Medulla oblongata (tissue), 1 donor: Measurements from ENCODE around the gene COG6.

Experiments used
- DNase-seq: peaks from one replicate; pipeline ENCODE4 v3.0.0-alpha.2; 2015; ENCODE audit errors: extremely low spot score

The COG6 gene

DNA sequence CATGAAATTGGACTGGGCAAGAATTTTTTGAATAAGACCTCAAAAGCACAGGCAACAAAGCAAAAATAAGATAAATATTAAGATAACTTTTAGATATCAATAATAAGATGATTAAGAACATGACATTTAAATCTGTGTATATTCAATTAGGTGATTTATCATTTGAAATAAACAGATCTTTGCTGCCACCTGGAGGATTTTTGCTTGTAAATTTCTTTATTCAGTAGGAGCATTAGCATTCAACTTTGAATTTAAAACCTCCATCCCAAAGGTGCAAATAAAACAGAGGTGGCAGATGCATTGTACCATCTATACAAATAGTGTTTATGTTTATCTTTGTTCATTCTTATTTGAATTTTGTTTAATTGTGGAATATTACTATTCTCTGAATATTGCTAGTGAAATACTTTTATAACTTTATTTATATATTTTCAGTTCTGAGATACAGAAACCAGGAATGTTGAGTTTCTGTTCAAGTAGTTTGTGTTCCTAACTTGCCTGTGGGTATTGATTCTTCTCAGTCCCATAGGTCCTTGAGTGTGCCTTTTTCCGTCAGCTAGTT is 20.9 kb downstream of the COG6 start:
- DNase-seq: peak; percentile 65

DNA sequence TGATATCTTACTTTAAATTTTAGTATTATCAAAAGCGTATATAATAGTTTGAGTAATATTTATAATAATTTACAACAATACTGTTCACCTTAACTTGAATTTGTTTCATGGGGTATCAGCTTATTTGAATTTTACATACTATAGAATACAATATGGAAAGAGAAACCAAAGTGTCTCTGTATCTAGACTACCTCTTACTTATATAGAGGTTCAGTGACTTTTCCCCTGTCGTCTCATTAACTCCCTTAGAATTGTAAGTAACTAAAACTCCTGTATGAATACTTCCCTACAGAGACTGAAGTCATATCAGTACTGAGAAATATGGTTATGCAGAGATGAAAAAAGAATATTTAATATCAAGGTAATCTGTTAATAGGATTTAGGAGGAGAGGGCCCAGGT is 26.8 kb downstream of the COG6 start:
- DNase-seq: no peak

DNA sequence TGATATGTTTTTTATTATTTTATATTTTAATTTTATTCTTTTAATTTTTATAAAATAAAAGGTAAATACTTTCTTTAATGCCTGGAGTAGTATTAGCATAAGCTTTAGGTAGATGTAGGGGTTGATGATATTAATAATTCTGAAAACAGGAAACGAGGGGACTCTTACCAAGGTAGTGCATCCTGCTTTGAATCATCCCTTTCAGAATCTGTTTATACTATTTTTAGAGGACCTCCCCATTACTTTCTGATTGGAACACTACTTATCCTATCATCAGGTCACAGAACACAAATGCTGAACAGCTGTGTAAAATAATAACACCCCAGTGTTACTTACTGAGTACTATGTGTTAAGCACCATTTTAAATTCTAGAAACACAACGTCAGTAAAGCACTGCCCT is 27.3 kb downstream of the COG6 start:
- no peak for DNase-seq

DNA sequence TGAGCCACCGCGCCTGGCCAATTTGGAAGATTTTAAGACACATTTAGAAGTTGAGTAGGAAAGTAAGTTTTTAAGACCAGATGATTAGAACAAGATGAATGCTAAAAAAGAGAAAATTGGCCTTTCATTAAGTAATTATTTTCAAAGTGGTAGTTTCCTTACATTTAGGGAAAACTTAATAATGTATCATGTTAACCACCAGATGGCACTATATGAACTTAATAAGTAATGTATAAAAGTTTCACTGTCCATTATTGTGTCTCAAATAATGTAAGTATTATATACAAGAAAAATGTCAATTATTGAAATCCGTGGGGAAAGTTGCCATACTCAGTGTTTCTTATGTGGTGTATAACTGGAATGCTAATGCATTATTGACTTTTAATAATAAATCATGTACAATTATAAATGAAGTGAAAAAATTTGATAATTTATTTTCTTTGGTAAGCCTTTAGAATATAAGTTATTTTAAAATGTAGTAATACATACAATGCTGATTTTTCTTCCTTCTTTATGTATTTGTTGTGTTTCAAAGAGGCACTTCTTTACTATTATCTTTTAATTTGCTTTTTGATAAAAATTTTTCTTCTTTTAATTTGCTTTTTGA is 29.2 kb downstream of the COG6 start:
- peak; percentile 53 for DNase-seq

DNA sequence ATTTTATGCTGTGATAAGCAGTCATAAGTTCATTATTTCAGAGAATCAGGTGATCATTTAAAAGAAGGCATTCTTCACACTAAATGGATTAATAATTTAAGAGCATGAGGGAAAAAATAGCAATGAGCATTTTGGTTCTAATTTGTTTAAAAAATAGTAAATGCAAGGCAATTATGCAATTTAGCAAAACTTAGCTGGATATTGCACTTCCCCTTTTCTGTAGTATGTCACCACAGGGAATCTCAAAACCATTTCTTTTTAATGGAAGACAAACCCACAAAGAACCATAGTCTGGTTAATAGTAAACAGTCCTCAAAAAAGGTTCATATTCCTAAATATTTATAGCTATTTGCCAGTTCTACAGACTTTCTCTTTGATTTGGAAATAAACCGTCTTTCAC is 30.2 kb downstream of the COG6 start:
- no peak for DNase-seq

DNA sequence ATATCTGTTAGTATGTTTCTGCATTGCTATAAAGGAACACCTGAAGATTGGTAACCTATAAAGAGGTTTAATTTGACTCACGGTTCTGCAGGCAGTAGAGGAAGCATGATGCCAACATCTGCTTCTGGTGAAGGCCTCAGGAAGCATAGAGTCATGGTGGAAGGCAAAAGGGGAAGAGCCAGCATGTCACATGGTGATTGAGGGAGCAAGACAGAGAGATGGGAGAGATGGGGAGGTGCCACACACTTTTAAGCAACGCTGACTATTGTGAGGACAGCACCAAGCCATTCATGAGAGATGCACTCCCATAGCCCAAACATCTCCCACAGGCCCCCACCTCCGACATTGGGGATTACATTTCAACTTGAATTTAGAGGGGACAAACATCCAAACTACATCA is 32.8 kb downstream of the COG6 start:
- DNase-seq: no peak

DNA sequence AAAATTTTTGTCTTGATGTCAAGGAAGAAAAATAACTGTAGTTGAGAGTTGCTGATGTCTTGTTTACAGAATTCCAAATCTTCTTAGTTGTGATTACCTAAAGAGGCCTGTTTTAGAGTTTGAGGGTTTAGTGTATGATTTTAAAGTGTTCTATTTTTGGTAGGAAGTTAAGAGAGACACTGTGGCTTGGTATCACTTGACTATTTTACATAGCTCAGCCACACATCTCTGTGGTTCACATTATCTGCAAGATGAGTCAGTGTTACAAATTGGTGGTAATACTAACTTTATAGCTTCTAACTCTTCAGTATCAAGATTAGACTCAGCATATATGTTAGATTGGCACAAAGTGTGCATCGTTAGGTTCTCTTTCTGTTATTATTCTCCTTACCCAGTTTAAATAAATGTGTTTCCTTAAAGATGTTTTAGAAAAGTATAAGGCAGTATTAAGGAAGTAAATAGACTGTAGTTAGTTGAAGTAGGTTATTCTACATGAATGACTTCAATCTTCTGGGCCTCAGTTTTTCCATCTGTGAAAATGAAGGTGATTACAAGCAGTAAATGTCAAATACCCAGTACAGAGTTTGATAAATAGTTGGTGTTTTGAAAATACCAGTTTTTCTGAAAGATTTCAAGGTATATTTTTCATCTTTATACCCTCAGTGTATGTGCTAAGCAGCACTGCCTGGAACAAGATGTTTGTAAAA is 33.4 kb downstream of the COG6 start:
- DNase-seq: no peak

DNA sequence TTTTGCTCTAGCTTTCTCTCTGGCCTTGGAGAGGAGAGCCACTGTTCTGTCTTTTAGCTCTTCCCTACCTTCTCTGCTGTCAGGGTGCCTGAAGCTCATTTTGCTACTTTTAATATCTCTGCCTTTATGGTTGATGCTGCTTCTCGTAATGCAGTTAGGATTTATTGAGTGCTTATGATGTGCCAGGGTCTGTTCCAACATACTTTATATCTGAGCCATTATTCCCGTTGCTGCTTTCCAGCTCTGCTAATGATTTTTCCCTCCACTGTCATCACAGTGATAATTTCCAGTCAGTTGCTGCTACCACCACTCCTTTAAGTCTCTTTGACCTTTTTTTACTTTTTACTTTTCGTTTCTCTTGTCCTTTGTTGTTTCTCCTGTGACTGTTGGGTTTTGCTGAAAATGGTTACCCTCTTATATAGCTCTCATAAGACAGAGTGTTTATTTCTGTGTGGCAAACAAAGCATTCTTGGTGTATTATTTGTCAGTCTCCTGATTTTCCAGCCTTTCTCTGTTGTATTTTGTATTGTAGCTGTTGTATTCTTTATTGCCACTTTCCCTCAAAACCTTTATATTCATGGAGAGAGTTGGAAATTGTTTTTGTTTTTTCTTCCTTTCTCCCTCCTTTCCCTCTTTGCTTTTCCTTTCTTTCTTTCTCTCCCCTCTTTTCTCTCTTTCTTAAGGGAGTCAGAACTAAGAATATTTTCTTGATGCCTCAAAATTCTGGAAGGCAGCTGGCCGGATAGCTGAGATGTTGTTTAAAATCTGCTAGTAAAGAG is 37.4 kb downstream of the COG6 start:
- peak; percentile 11 for DNase-seq

DNA sequence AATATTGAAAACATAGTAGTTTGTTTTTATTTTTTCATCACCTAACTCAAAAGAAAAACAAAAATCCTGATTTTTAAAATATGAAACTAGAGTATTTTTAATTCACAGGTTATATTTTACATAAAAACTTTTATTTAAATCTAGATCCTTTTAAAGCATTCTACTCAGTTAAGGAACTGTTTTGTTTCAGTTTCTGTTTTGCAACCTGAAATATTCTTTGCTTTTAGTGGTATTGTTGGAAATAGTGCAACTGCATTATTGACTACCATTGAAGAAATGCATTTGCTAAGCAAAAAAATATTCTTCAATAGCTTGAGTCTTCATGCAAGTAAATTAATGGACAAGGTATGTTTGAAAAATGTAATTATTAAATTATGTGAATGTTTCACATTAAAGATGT is 43.8 kb downstream of the COG6 start:
- DNase-seq: no peak

DNA sequence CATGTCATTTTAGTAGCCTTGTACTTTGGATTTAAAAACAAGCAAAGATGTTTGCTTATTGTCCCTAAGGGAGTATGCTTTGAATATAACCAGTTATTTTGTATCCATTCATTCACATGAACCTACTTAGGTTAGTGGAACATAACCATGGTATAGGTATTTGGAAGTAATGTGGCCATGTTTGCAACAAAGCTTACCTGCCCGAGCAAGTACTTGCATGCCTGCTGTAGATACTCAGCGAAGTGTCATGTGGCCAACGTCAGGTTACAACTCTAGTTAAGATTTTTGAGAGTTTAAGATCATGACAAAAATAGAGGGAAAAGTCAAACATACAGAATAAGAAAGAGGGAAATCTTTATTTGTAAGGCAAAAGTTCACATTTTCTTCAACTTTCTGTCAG is 57.2 kb downstream of the COG6 start:
- no peak for DNase-seq

DNA sequence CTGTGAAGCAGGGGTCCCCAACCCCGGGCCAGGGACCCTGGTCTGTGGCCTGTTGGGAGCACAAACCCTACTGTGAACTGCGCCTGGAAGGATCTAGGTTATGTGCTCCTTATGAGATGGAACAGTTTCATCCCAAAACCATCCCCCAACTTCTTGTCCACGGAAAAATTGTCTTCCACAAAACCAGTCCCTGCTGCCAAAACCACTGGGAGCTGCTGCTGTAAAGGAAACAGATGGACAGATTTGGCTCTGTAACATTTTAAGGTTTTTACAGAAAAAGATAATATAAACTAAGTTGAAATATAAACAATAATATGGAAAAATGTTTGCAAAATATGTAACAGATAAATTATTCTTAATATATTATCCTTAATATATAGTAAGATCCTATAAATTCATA is 73.7 kb downstream of the COG6 start:
- no peak for DNase-seq

DNA sequence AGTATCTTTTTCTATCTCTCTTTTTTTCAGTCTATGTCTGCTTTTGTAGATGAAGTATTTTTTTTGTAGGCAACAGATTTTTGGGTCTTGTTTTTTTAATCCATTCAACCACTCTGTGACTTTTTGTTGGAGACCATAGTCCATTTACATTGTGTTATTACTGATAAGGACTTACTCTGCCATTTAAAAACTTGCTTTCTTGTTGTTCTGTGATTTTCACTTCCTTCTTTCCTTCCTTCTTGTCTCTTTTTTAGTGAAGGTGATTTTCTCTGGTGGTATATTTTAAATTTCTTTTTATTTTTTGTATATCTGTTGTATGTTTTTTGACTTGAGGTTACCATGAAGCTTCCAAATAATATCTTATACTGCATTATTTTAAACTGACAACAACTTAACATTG is 79.5 kb downstream of the COG6 start:
- no peak for DNase-seq

DNA sequence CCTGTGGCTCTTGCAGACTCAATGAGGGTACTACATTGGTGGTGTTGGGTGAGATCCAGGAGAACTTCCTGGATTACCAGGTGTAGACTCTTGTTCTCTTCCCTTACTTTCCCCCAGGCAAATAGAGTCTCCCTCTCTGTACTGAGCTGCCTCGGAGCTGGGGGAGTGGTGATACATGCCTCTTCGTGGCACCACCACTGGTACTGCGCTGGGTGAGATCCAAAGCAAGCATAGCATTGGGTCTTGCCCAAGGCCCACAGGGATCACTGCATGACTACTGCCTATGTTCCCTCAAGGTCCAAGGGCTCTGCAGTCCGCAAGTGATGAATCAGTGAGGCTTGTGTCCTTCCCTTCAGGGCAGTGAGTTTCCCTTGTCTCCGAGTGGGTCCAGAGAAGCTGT is 81.6 kb downstream of the COG6 start:
- DNase-seq: no peak

DNA sequence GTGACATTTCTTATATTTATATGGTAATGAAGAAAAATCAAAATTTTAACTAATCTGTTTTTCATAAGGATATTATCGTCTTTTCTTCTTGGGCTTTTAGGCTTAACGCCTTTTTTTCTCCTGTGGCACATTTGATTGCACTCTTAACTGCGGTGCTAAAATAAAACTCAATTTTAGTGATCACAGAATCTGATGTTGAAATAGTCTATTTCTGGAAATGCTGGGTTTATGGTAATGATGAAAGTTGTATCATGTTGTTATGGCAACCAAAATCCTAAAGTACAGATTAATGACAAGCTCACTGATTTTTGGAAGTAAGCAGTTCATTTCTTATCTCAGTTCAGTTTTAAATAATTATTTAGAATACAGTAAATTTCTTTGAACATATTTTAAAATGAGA is 85.3 kb downstream of the COG6 start:
- DNase-seq: no peak

DNA sequence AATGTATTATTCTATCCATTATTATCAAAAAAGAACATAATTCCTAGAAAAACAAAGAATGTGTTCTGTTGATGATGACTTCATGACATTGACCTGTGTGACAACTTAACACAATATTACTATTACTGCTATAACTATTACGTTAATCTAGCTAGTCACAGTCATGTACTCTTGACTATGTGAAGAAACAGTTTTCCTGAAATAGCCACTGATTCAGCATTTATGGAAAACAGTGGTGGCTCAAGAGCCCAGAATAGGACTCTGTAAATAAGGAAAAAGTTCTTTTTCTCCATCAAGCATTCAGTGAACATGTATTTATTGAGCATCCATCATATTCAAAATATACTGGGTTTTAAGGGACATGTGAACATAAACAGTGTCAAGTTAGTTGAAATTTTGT is 93.5 kb downstream of the COG6 start:
- DNase-seq: no peak

DNA sequence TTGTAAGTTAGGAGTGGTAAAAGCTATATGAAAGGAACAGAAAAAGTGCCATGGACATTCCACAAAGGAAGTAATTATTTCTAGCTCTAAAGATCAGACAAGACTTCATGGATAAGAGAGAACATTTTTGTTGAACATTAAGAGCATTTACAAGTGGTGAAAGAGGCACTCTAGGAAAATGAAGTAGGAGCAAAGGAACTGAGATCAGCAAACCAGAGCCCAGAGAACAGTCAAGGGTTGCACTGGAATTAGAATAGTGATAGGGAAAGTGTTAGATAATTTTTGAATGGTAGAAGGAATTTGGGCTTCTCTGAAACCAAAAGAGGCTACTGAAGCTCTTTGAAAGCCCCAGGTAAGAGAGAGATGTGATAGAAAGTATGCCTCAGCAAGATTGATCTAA is 94.1 kb downstream of the COG6 start:
- DNase-seq: no peak

DNA sequence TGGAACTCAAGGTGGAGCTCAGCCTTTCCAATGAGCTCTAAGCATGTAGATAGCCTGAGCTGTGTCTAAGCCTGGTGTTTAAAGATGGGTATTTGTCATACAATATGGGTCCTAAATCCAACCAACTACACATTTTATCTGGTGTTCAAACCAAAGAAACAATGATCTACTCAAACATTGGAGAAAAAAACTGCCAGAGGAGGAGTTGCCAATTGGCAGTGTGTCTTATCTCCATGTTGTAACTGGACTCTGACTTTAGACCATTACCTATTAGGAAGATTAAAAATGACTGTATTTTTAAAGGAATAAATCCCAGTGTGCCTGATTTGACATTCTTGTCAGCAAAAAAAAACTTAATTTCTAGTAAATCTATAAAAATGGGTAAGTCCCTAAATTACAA is 96.3 kb downstream of the COG6 start:
- DNase-seq: no peak

DNA sequence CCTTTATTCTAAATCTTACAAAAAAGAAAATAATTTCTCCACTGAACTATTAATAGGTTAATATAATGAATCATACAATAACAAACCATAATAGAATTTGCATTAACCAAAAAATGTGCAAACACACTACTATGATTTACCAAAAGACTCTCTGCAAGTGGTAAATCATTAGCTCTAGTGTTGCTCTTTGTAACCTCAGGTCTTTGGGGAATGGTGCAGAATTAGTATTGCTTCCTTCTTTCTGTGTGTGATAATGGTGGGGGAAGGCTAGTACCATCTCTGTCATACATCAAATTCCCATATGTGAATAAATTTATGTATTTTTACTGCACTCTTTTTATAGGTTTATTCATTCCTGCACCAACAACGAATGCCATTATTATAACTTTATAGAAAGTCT is 105.1 kb downstream of the COG6 start:
- DNase-seq: no peak

DNA sequence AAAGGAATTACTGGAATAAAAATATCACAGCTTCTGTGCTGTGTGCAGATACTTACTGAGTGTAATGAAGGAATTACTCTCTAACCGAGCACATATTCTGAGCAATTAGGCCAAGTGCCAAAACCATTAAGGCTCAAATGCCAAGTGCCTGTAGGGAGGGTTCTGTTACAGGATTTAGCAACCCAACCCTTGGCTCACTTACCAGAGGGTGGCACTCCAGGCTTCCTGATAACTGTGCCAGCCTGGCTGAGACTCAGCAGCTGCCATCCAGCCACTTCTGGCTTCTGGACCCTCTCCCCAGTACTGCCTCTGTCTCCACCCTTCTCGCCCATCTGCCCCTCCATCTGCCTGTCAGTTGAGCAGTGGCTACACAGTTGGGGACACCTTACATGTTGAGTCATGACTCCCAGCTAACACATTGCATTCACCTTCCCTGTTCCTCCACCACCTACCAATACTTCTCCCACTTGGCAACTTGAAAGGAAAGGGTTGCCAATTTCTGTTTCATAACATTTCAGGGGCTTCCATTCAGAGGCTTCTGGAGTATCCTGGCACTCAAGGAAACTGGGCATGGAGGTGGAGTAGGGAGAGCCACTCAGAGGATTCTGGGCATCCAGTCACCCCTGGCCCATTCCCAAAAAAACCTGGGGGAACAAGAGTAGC is 110.5 kb downstream of the COG6 start:
- DNase-seq: peak; percentile 89

DNA sequence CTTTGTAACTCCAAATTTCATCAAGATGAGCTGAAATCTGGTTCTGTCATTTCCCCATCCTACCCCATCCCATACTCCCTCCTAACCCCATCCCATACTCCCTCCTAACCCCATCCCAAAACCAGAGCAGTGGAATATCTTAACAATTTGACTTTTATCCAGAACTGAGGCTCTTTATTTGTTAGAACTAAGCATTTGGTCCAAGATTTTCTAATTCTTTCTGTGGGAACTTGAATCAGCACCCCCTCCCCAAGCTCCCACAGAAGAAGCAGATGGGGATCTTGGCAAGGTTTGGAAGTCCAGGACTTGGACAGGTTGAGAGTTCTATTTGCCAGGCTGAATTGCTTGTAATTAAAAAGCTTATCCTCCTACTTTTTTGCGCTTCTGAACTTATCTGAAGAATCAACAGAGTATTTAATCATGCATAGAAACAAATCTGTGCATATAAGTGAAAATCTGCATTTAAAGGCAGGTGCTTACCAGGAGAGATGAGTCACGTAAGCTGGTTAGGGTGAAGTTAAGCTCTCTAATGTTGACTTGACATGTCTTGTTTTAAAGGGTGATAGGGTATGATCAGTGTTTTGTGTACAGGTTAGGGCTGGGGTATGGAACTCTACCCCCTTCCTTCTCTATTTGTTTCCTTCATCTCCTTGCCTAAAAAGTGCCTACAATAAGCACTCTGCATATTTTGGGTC is 111.1 kb downstream of the COG6 start:
- no peak for DNase-seq

DNA sequence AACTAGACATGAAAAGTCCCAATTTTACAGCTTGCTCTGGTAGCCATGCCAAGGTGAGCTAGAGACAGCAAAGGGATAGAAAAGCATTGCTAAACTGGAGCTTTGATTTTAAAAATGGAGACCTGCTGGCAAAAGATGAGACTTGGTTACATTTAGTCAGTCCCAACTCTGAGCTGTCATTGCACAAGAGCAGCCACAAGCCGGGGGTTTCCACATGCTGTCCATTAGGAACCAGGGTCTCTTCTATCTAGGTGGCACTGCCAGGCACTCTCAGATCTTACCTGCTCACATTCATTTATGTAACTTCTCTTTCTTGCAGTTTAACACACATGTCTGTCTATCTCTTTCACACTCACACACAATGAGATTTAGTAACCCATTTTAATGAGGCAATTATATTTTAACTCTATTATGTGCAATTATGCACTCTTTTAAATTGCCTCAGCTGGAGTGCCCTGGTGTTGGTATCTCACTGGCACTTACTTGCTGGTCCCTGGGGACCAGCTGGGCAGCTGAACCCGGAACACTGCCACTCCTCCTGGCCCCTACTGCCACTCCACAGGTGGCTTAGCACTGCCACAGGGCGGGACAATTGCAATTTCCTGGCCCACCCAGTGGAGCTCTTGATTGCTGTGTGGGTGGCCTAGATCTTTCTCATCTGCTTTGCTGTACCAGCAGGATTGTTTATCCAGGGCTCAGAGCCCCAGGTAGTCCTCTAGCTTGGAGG is 112.5 kb downstream of the COG6 start:
- no peak for DNase-seq
